GM12878 (cell line): ENCODE data around the gene PHLDB1. TPM values are rescaled to one million over a fixed set of nuclear protein-coding genes. Genes with fewer than 3 reads are reported as not detected.

Experiments
- ATAC-seq: fragments of 200-7000 bp; cut with Tn5 transposase; 3 replicates; pipeline ENCODE4 v1.9.1; 2020; ENCODE audit warnings: mild to moderate bottlenecking, moderate library complexity
- BruUV-seq: library from RNA; stranded (reverse); fragments of 400-500 nt; replicated peaks from 2 replicates; lab custom pipeline; 2021; lab: Mats Ljungman, UMichigan
- CTCF ChIA-PET: fragments of 300-600 bp; sonication (Branson Sonifier 250); formaldehyde crosslinking; extraction: SDS; loops from one replicate; lab custom pipeline; 2021; ENCODE audit warnings: inconsistent platforms; lab: Yijun Ruan, JAX
- POLR2A ChIA-PET: fragments of 350-600 bp; formaldehyde crosslinking; extraction: SDS; loops from one replicate; lab custom pipeline; 2021; ENCODE audit warnings: inconsistent platforms; lab: Charles Lee
- RAD21 ChIA-PET: fragments of 300-600 bp; sonication (Branson Sonifier 250); formaldehyde crosslinking; loops from one replicate; lab custom pipeline; 2023; ENCODE audit warnings: antibody characterized with exemption; ENCODE audit not compliant: unreplicated experiment; lab: Charles Lee
- SMC1A ChIA-PET: fragments of 300-600 bp; sonication (Branson Sonifier 250); formaldehyde crosslinking; loops from one replicate; lab custom pipeline; 2023; ENCODE audit not compliant: unreplicated experiment, uncharacterized antibody; lab: Charles Lee
- DNase-seq: peaks from one replicate; pipeline ENCODE4 v3.0.0-alpha.2; 2011; ENCODE audit warnings: low read depth, low spot score
- FAIRE-seq: peaks from 3 replicates; lab custom pipeline; 2011; peaks lifted over from hg19 to GRCh38; lab: Jason Lieb, UNC
- H2AFZ ChIP-seq: 2 replicates; pipeline ENCODE4 v1.6.0; 2011; ENCODE audit warnings: low read depth, low read length, control low read depth; ENCODE audit not compliant: control insufficient read depth
- H3K27ac ChIP-seq: 2 replicates; pipeline ENCODE4 v1.5.1; 2011; ENCODE audit warnings: control low read depth; ENCODE audit not compliant: control insufficient read depth, insufficient read depth
- H3K27me3 ChIP-seq, 2 experiments: replicated peaks in 1 of 2; 2 replicates each; pipeline versions ENCODE4 v1.6.0 to v1.6.1; 2011; ENCODE audit warnings: low read length in 1 of 2; ENCODE audit not compliant: control insufficient read depth in 2 of 2, insufficient read depth in 2 of 2
- H3K36me3 ChIP-seq, 2 experiments: 2 replicates each; pipeline ENCODE4 v1.5.1; 2011; ENCODE audit warnings: low read length in 1 of 2; ENCODE audit not compliant: control insufficient read depth in 2 of 2, insufficient read depth in 2 of 2
- H3K4me1 ChIP-seq: 2 replicates; pipeline ENCODE4 v1.6.1; 2011; ENCODE audit warnings: mild to moderate bottlenecking, low read length, moderate library complexity, mixed read lengths; ENCODE audit not compliant: control insufficient read depth, insufficient read depth
- H3K4me2 ChIP-seq: 2 replicates; pipeline ENCODE4 v1.6.0; 2011; ENCODE audit warnings: control low read depth; ENCODE audit not compliant: control insufficient read depth, insufficient read depth
- H3K4me3 ChIP-seq: fragments of 200-600 bp; sonication (generic); 2 replicates; pipeline ENCODE4 v1.5.1; 2016
- H3K79me2 ChIP-seq: 2 replicates; pipeline ENCODE4 v1.6.0; 2011; ENCODE audit warnings: low read length; ENCODE audit not compliant: control insufficient read depth, insufficient read depth
- H3K9ac ChIP-seq: 2 replicates; pipeline ENCODE4 v1.8.0; 2011; ENCODE audit warnings: low read length, control low read depth, mixed read lengths; ENCODE audit not compliant: control insufficient read depth, insufficient read depth
- H3K9me3 ChIP-seq: replicated peaks from 3 replicates; pipeline ENCODE4 v1.5.1; 2011; ENCODE audit warnings: mild to moderate bottlenecking, low read length; ENCODE audit not compliant: control insufficient read depth, insufficient read depth
- H4K20me1 ChIP-seq: 2 replicates; pipeline ENCODE4 v1.6.0; 2011; ENCODE audit not compliant: control insufficient read depth, insufficient read depth
- ATF3 ChIP-seq: IDR thresholded peaks from 2 replicates; pipeline ENCODE4 v1.6.1; 2011; ENCODE audit warnings: low read depth, mild to moderate bottlenecking, low read length, moderate library complexity, borderline replicate concordance; ENCODE audit errors: extremely low read depth
- E2F4 ChIP-seq: IDR thresholded peaks from 2 replicates; pipeline ENCODE4 v1.6.1; 2012; ENCODE audit warnings: low read depth, low read length, improper control_type of control experiment
- GABPA ChIP-seq: IDR thresholded peaks from 2 replicates; pipeline ENCODE4 v1.6.1; 2014; ENCODE audit warnings: antibody characterized with exemption, low read depth, mild to moderate bottlenecking, inconsistent platforms
- HDAC6 ChIP-seq: fragments of 200-600 bp; sonication (generic); IDR thresholded peaks from one replicate; pipeline ENCODE4 v1.8.0; 2017; ENCODE audit warnings: antibody characterized with exemption; ENCODE audit not compliant: unreplicated experiment
- HDGF ChIP-seq: fragments of 450-650 bp; IDR thresholded peaks from 2 replicates; pipeline ENCODE4 v1.6.1; 2016; ENCODE audit warnings: antibody characterized with exemption
- IRF4 ChIP-seq: IDR thresholded peaks from 2 replicates; pipeline ENCODE4 v1.6.1; 2011; ENCODE audit warnings: low read depth, low read length
- MEF2A ChIP-seq: IDR thresholded peaks from 2 replicates; pipeline ENCODE4 v1.6.1; 2011; ENCODE audit warnings: low read depth, mild to moderate bottlenecking, low read length, moderate library complexity; ENCODE audit not compliant: insufficient read depth
- NBN ChIP-seq: fragments of 450-650 bp; IDR thresholded peaks from 2 replicates; pipeline ENCODE4 v1.6.1; 2016
- NFIC ChIP-seq: IDR thresholded peaks from 2 replicates; pipeline ENCODE4 v1.6.1; 2012; ENCODE audit warnings: low read depth, mild to moderate bottlenecking, inconsistent platforms, low read length, moderate library complexity
- SIN3A ChIP-seq: IDR thresholded peaks from 2 replicates; pipeline ENCODE4 v1.6.1; 2012; ENCODE audit warnings: low read depth, low read length, improper control_type of control experiment
- SMARCA5 ChIP-seq: fragments of 450-650 bp; IDR thresholded peaks from 2 replicates; pipeline ENCODE4 v1.6.1; 2017; ENCODE audit warnings: mild to moderate bottlenecking
- SP1 ChIP-seq: IDR thresholded peaks from one replicate; pipeline ENCODE4 v1.6.1; 2011; ENCODE audit warnings: low read depth, low read length
- STAT1 ChIP-seq: fragments of 450-650 bp; conservative IDR thresholded peaks from 2 replicates; pipeline ENCODE4 v1.6.1; 2014; ENCODE audit warnings: antibody characterized with exemption, mild to moderate bottlenecking
- TAF1 ChIP-seq: IDR thresholded peaks from 2 replicates; pipeline ENCODE4 v1.6.1; 2011; ENCODE audit warnings: mild to moderate bottlenecking, low read depth, low read length, borderline replicate concordance
- USF1 ChIP-seq: IDR thresholded peaks from 2 replicates; pipeline ENCODE4 v1.6.1; 2011; ENCODE audit warnings: borderline replicate concordance, low read depth, mild to moderate bottlenecking, moderate library complexity, mixed read lengths, low read length; ENCODE audit not compliant: insufficient read depth; ENCODE audit errors: extremely low read length
- ZBED1 ChIP-seq: IDR thresholded peaks from 2 replicates; pipeline ENCODE4 v1.6.1; 2016; ENCODE audit warnings: borderline replicate concordance
- ZNF217 ChIP-seq: fragments of 450-650 bp; IDR thresholded peaks from 2 replicates; pipeline ENCODE4 v1.6.1; 2017; ENCODE audit warnings: antibody characterized with exemption, mild to moderate bottlenecking
- ZNF687 ChIP-seq: fragments of 450-650 bp; IDR thresholded peaks from 2 replicates; pipeline ENCODE4 v1.6.1; 2017; ENCODE audit warnings: mild to moderate bottlenecking, moderate library complexity
- ZZZ3 ChIP-seq: IDR thresholded peaks from 2 replicates; pipeline ENCODE4 v1.6.1; 2011; ENCODE audit warnings: low read depth; ENCODE audit not compliant: control insufficient read depth, insufficient read length
- WGBS: methylation state at CpG from one replicate; pipeline ENCODE4 v1.1.6; 2016; ENCODE audit warnings: low lambda C conversion rate; ENCODE audit not compliant: insufficient replicate concordance, insufficient coverage; ENCODE audit errors: missing lambda C conversion rate; 5-methylcytosine and 5-hydroxymethylcytosine counted together
- in situ Hi-C: fragments of 300-500 bp; cut with MboI; formaldehyde crosslinking; loops from 9 replicates; pipeline ENCODE4 v1.14.3; 2018; ENCODE audit warnings: mixed read lengths
- intact Hi-C: fragments of 100-400 bp; cut with micrococcal nuclease; formaldehyde crosslinking; loops from one replicate; pipeline ENCODE4 v1.14.2; 2022; ENCODE audit not compliant: unreplicated experiment
- polyA plus RNA-seq, 11 experiments: library from polyadenylated mRNA; depleted of rRNA in 4 of 11; unstranded in 6 of 11; stranded (reverse) in 5 of 11; fragments of >200 nt; fragmentation: Nextera tagmentation in 4 of 11; fragmentation: Illumina TruSeq in 1 of 11; extraction: Ambion mirVana in 4 of 11; extraction: Trizol in 1 of 11; gene quantifications; 1 replicate in 1 of 11; 2 replicates in 10 of 11; pipeline versions ENCODE4 v1.2.1 to v1.2.3, GENCODE V29; 2011 to 2016; ENCODE audit warnings: inconsistent platforms in 2 of 11, missing spikeins in 2 of 11, low read depth in 1 of 11
- total RNA-seq, 4 experiments: library from RNA; depleted of rRNA in 3 of 4; stranded (reverse); fragments of >200 nt in 3 of 4; fragmentation: Illumina TruSeq in 1 of 4; extraction: Trizol in 1 of 4; gene quantifications; 2 replicates each; pipeline versions ENCODE4 v1.2.1 to v1.2.3, GENCODE V29; 2013 to 2021

Gene PHLDB1
- total and polyA plus RNA-seq, 10 of the 15 experiments (the other 5 are each of a cell fraction or from before 2014, with no cell fraction given) = 0.03 to 0.26 (median 0.18) TPM; not detected in 4

GRCh38 chr11:118638726-118639125 is 31.3 kb downstream of the PHLDB1 start (continued):
- TF ChIP-seq HDAC6 (no peak), SMARCA5 (no peak), USF1 (no peak), ZBED1 (no peak), NBN (no peak), HDGF (no peak), NFIC (no peak), GABPA (no peak), ZZZ3 (no peak), MEF2A (no peak), SP1 (no peak)

GRCh38 chr11:118639899-118640298 is 32.5 kb downstream of the PHLDB1 start:
- POLR2A ChIA-PET = no interaction called here
- intact Hi-C loops = no loop called here
- H3K36me3 ChIP-seq = no peaks in the 10 kb centered on the region
- BruUV-seq = no TSS peak
- DNase-seq (no peak), ATAC-seq (no peak), FAIRE-seq (no peak)
- no peaks in the 10 kb centered on the region for H4K20me1 ChIP-seq
- no peaks in the 10 kb centered on the region for H3K79me2 ChIP-seq
- no peak overlapping the region for H2AFZ ChIP-seq
- no peaks in the 10 kb centered on the region for H3K9me3 ChIP-seq
- H3K4me1 ChIP-seq = no peaks in the 10 kb centered on the region
- H3K27me3 ChIP-seq = peaks cover 3 to 4% of the 10 kb centered on the region in 2 experiments
- no peak overlapping the region for H3K9ac ChIP-seq
- H3K27ac ChIP-seq = no peak overlapping the region
- H3K4me2 ChIP-seq = no peak overlapping the region
- RAD21 ChIA-PET = no interaction called here
- CTCF ChIA-PET = no interaction called here
- in situ Hi-C loops = no loop called here
- 55% methylated on average over 4 of the region's 4 CpGs for WGBS
- no peak overlapping the region for H3K4me3 ChIP-seq
- SMC1A ChIA-PET = no interaction called here
- TF ChIP-seq ZNF687 (no peak), SIN3A (no peak), ZNF217 (no peak), USF1 (no peak), E2F4 (no peak), STAT1 (no peak), ATF3 (no peak), TAF1 (no peak), IRF4 (no peak)
